GM12801 (cell line): ENCODE measurements around the gene PPP1R1C.

ENCODE experiments used
- CTCF ChIP-seq: IDR thresholded peaks from one replicate; pipeline ENCODE4 v1.5.1; 2011; ENCODE audit warnings: control low read depth; ENCODE audit not compliant: insufficient read length; ENCODE audit errors: extremely low read depth

PPP1R1C gene

GRCh38 chr2:181977661-181978350 is 7.8 kb upstream of the PPP1R1C start:
- no peak for TF ChIP-seq CTCF

GRCh38 chr2:181978351-181979150 is 7.1 kb upstream of the PPP1R1C start:
- TF ChIP-seq CTCF: no peak

GRCh38 chr2:181984060-181984459 is 1.6 kb upstream of the PPP1R1C start:
- TF ChIP-seq CTCF: no peak

GRCh38 chr2:181984814-181985631 is 630 bp upstream of the PPP1R1C start:
- no peak for TF ChIP-seq CTCF

- TF ChIP-seq CTCF: no peak
Measured at GRCh38 chr2:181988154-181988924, 2.7 kb downstream of the PPP1R1C start.

- TF ChIP-seq CTCF: no peak
Measured at GRCh38 chr2:181989099-181989498, 3.4 kb downstream of the PPP1R1C start.
